ENCODE results near the gene CLSTN2.

- TF ChIP-seq POLR2AphosphoS5 (IDR thresholded peaks at IDR 0.05; ENCODE audit: low read depth, low read length) (no peak), TAF1 (IDR thresholded peaks at IDR 0.05; ENCODE audit: low read depth, low read length) (no peak), POLR2A (IDR thresholded peaks at IDR 0.05; ENCODE audit: low read depth, low read length) (no peak), SPI1 (IDR thresholded peaks at IDR 0.05; ENCODE audit: low read depth, low read length) (no peak), POU2F2 (IDR thresholded peaks at IDR 0.05; ENCODE audit: low read depth, low read length) (no peak), PAX5 (IDR thresholded peaks at IDR 0.05; ENCODE audit: insufficient read depth, low read length, severe bottlenecking) (no peak)
Measured at GRCh38 chr3:140180603-140181002, 245.6 kb downstream of the CLSTN2 start.
